ENCODE results near the gene GRK5.

- TF ChIP-seq CTCF (IDR thresholded peaks at IDR 0.05) (no peak), POLR2A (IDR thresholded peaks at IDR 0.05) (no peak)
Measured at GRCh38 chr10:119208553-119208940, 1.2 kb downstream of the GRK5 start.

Measured in tibial nerve (tissue), 3 donors.